Fibroblast of skin of scalp (primary cell): ENCODE data around the gene MIR17HG. TPM values are rescaled to one million over a fixed set of nuclear protein-coding genes. Genes with fewer than 3 reads are reported as not detected.
"Not testable (repeated sequence)": the region's sequence is repeated elsewhere in the genome, so short reads cannot be mapped to it uniquely, and the experiment has no call there.

ENCODE experiments used
- DNase-seq: peaks from one replicate; pipeline ENCODE4 v3.0.0-alpha.2; 2013
- polyA plus RNA-seq, 2 experiments: library from polyadenylated mRNA; unstranded; fragments of 120-200 nt; gene quantifications; one replicate each; pipeline ENCODE4 v1.2.1, GENCODE V29; 2013; ENCODE audit not compliant: insufficient read length in 2 of 2

The MIR17HG gene
- polyA plus RNA-seq (2013, experiment 1 of 2; ENCODE audit: insufficient read length), result 1.3 TPM
- polyA plus RNA-seq (2013, experiment 2 of 2; ENCODE audit: insufficient read length), result 2.1 TPM

DNA sequence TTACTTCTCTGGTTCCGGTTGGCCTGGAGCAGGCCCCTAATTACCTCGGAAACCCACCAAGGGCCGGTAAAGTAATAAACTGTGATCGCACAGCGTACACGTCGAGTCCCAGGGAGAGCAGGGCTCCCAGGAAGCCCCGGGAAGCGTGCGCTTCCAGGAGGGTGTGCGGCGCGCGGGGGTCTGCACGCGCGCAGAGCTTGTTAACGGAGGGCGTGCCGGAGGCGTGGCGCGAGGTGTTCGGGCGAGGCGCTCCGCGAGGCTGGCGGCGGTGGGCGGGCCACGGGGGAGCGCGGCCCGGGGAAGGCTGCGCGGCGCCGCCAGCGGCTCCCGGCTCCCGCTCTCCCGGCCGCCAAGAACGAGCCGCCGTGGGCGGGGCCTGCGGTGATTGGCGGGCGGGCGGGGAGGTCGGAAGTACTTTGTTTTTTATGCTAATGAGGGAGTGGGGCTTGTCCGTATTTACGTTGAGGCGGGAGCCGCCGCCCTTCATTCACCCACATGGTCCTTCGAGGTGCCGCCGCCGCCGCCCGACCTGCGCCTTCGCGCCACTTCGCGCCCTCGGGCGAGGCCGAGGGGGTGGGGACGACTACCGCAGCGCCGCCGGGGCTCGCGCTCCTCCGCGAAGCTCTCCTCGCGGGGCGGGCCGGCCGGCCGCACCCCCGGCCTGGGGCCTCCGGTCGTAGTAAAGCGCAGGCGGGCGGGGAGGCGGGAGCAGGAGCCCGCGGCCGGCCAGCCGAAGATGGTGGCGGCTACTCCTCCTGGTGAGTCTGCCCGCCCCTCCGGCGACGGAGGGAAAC, at the start of gene MIR17HG:
Gene MIR17HG, plus strand, starts transcription at position 486 of the 794 bp plus-strand sequence.
- DNase-seq, result peak; percentile 87

DNA sequence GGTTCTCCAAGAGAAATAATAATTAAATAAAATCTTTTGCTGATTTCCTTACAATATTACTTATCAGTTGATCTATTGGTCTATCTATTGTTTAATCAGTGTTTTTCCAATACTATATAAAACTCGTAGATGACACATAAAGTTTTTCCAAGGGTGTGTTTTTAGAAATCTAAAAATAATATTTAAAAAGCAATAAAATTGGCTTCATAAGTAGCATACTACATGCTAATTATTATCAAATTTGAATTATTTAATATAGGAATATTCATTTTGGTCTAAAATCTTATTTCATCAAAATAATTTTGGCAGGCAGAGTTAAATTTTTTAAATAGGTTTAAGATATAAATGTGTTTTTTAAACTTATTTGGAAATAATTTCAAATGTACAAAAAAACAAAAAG, 49.4 kb upstream of the MIR17HG start:
- DNase-seq, result no peak

DNA sequence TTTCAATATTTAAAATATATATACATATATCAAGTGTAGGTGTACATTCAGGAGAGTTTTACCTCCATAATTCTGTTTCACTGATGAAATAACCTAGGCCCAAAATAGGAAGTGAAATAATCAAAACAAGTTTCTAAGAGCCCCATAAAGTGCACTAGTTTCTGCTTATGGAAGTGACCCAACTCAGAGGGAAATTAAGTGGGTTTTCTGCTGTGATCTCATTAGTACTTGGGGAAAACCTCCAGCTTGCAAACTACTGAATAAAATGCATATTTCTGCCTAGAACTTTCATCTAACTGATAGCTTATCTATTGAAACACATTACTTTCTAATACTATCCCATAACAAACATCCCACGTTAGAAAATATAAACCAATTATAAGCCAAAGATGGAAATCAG, 45.4 kb upstream of the MIR17HG start:
- DNase-seq, result no peak

DNA sequence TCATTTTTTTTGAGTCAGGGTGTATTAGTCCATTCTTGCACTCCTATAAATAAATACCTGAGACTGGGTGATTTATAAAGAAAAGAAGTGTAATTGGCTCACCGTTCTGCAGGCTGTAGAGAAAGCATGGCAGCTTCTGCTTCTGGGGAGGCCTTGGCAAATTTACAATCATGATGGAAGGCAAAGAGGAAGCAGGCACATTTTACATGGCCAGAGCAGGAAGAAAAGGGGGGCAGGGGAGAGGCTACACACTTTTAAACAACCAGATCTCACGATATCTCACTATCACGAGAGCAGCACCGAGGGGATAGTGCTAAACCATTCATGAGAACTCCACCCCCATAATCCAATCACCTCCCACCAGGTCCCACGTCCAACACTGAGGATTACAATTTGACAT, 44.5 kb upstream of the MIR17HG start:
- DNase-seq, result no peak

DNA sequence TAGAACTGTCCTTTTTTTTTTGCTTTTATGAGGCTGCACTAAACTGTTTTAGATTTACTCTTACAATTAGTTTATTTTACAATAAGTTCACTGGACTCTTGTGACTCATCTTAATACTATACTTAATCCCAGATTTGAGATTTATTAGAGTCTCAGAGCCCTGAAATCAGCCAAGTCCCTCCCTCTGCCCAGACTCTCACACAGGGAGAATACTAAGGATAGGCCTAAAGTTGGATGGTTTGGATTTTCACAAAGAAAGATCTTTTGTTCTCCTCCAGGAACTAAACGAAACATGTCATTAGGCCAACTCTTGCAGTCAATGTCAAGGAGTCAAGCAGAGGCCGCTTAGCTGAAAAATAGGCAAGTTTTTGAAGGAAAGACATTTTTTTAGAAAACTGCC, 42.7 kb upstream of the MIR17HG start:
- no peak for DNase-seq

DNA sequence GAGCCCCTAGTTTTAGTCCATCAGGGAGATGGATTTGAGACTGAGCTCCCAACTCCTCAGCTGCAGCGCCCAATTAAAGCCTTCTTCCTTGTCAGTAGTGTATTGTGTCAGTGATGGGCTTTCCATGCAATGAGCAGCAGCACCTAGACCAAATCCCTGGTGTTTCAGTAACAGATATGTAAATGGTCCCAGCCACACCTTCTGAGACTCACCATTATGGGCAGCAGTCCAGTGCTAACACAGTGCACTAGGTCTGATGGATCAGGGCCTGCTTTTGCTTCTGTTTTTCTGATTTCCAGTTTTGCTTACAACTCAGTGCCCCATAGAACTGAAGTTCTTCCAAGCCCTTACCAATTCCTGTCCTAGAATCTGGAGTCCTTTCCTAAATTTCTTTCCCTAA, 41.8 kb upstream of the MIR17HG start:
- DNase-seq, result no peak

DNA sequence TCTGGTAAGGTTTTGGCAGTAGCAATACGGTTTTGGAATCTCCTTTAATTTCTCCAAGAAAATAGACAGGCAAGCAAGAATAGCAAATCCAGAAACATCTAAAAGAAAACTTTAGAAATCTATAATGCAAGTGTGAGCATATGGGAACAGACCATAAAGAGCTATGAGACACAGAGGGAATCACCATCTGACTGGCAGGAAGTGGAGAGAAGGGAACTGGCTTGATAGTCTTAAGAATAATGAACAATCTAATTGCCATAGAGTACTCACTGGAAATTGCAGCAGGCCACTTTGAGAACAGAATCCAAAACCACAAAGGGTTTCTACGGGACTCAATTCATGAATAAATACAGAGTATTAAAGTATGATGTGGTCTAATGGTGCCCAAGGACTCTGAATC, 39.6 kb upstream of the MIR17HG start:
- no peak for DNase-seq

DNA sequence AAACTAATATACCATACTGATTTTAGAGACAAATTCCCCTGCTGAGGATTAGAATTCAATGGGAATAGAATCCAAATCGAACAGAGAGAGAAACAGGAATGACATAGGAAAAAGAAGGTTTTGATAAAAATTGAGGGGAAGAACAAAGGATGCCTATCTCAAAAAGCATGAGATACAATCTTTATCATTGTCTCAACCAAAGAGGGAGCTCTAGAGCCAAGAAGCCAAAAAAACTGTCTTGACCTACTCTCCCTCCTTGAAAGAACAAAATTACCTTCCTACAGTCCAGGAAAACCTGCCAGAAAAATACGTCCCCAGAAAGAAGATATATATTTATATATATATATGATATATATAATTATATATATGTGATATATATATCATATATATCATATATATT, 39.2 kb upstream of the MIR17HG start:
- no peak for DNase-seq

DNA sequence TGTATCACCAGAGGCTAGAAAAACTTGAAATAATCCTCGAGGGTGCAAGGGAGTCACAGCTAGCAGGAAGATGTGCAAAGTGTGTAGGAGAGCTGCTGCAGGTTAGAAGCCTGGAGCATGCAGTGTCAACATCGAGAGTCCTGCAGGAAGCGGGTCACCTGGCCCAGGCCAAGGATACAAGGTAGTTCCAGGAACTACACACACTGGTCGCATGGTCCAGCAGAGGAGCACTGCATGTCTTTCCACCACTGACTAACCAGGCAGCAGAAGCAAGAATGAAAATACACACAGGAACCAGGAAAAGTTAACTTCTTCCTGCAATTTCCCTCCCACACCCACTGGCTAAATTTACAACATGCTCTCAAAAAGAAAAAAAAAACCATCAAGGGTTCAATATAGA, 36.0 kb upstream of the MIR17HG start:
- DNase-seq, result no peak

DNA sequence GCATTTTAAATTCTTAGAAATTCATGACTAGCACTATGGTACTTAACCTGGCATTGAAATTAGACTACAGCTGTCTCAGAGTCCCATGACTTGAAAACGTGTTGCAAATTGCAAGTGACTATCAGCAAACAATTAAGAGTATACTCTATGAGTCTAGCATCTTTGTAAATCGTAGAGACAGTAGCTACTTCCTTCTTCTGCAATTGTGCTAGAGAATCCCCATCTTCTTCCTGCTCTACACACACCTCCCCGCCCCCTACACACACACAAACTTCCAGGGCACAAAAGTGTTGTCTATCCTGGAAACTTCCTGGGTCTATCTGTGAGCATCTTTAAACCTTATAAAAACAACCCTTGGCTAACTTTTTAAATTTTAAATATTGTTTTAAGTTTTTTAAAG, 35.2 kb upstream of the MIR17HG start:
- DNase-seq, result no peak

DNA sequence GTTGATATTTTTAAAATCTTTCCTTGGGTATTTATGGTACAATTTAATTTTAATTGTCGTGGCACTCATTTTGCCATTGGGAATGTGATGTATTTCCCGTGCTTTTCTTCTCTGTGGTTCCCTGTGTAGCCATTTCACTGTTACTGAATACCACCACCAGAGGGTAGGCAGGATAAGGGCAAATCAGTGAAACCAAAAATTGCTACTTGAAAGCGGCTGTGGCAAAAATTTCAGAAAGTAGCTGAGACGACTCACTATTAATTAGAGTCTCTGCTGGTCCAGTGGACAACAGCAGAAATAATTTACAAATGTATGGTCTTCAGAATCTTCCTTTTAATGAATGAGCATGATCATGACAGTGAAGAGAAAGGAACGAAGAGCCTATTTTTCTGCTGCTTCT, 34.4 kb upstream of the MIR17HG start:
- DNase-seq, result peak; percentile 44

DNA sequence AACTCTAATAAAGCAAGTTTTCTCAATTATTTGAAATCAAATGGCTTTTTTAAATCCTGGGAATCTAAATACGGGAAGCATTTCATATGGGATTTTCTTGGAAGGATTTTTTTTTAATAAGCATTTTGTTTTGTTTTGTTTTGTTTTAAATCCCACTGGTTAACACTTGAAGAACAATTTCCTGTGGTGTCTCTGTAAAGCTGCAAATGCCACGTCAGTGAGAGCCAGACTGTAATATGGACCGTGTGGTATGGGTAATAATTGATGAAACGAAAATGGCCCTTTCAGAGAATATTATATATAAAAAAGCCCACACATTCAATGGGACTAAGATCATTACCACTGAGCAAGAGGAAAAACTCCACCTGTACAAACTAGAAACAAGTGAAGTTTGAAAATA, 33.9 kb upstream of the MIR17HG start:
- DNase-seq, result peak; percentile 2

DNA sequence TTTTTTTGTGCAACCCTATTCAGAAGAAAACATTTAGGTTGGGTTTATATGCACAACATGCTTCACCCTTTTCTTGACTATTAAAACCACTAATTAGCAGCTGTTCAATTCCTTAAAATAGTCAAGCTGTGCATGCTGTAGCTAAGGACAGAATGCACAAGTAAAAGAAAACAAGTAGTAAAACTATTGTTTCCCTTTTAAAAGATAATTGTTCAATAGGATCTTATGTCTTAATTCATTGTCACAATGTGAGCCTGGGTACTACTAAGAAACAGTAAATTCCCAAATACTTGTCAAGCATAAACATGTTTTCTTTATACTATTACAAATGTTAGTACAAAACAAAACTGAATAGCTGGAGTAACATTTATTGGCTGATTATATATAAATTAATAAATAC, 32.6 kb upstream of the MIR17HG start:
- DNase-seq, result no peak

DNA sequence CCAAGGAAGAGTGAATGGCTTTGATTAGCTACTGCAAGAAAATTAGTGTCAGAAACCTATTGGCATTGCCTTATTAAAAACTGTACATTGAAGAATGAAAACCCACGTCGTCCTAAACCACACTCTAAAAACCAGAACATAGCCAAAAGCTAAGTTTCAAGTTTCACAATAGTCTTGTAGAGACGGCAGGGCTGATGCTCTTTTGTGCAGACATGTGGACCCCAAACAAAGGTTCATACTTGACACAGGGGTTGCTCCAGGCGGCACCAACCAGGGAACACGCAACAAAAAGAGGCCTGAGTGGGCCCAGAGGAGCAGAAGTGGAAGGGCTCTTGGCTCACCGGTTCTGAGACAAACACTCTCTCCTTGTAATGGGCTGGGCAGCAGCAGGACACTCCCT, 28.6 kb upstream of the MIR17HG start:
- DNase-seq, result no peak

DNA sequence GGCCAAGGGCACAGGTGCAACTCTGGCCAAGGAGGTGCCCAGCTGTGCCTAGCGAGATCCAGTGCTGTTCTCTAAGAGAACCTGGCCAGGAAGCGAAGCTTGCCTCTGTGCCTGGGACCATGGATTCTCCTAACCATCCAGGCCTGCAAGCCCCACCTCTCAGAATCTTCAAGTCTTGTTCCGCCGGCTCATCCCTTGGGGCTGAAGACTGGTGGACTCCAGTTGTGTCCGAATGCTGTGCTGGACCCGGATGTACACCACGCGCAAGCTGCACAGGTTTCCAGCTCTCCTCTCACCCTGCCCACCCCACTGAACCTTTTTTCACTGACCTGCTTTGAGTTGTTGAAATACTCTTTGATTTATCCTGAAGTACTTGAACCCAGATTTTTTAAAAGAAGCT, 27.5 kb upstream of the MIR17HG start:
- no peak for DNase-seq

DNA sequence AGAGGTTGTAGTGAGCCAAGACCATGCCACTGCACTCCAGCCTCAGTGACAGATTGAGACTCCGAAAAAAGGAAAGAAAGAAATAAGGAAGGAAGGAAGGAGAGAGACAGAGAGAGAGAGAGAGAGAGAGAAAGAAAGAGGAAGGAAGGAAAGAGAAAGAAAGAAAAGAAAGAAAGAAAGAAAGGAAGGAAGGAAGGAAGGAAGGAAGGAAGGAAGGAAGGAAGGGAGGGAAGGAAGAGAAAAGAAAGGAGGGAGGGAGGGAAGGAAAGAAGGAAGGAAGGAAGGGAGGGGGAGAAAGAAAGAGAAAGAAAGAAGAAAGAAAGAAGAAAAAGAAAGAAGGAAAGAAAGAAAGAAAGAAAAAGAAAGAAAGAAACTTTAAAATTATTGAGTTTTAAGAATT, 26.5 kb upstream of the MIR17HG start:
- DNase-seq, result not testable (repeated sequence)

DNA sequence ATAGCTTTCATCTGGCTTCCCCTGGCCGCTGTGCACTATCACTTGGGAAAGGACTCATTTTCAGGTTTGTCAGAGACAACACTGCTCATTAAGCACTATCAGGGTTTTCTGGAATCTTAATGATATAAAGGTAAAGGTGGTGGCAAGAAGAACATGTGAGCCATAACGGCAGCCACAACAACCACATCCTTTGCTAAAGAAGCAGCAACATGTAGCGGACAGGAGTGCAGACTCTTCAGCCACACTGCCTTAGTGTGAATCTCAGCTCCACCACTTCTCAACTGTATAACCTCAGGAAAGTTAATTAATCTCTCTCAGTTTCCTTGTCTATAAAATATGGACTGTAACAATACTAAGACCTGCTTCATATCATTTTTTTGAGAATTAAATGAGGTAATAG, 24.1 kb upstream of the MIR17HG start:
- no peak for DNase-seq

DNA sequence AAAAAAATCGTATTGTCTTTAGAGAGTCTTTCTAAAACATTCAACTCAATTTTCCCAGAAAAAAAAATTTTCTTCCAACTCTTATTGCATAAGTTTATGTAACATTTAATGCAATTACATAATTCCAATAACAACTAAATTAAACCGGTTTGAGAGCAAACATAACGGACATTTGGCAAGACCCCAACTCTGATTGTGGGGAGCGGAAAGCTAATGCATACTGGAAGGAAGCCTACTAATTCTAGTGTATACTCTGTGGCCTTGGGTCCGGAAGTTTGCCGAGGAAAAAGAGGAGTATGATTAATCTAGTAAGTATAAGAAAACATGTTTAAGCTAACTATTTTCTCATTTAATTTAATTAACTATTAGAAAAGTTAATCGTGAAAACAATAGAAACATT, 21.3 kb upstream of the MIR17HG start:
- DNase-seq, result no peak

DNA sequence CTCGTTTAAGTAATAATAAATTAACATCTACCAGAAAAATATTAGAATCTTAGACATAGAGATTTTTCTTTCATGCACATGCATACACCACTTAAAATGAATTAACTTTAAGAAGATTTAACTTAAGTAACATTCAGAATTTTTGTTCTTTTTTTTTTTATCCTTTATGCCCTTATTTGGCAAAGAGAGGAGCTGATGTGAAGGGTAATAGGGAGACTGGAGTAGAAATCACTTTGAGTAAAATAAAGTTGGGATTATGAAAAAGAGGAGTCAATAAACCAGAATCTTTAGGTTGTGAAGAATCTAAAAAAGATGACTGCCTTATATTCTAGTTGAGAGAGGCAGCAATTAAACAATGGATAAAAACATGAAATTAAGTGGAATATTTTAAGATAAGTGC, 18.8 kb upstream of the MIR17HG start:
- DNase-seq, result no peak

DNA sequence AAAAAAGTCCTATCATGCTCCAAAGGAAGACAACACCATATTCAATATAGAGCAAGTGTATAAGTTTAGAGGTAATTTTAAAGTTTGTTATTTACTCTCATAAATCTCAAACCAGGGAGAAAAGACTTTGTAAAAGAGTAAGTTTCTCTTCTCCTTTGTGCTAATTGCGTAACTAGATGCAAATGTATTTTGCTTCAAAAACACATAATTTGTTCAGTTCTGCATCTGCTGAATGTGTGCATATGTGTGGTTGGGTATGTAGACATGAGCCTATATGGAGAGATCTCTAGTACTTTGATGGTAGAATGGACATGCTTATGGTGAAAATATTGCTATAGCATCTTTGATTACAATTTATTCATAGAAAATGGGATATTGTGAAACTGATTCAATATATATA, 17.8 kb upstream of the MIR17HG start:
- DNase-seq, result no peak

DNA sequence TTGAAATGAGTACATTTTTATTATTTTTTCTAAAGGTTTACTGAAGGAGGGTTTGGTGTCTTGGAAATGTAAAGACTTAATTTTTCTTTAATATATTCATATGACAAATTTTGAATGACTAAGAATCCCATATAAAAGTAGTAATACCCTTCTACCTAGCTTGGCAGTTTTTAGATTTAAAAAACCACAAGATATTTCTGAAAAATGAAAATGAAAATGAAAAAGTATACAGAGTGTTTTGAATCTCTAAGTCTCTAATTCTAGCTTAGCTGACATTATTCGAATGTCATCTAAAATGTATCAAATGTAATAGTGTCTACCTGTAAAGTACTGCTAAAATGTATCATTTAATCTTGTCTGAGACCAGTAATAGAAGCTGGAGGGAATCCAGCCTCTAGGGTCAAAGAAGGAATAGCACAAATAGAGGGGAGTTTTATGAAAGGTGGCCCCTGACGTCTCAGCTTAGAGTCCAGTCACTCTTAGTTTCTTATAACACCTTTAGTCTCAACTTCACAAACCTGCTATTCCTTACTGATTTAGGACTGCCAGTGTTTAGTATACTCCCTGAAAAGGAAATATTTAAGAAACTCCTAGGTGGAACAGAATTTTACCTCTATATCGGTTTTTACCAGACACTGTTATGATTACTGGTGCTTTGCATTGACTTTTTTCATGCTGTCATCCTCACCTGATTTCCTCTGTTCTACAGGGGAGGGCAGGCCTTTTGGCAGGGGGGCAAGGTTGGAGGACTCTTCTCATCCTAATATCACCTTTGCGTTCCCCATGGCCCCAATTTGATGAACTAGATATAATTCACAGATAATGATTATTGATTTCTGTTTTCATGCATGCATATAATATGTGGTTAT, 16.2 kb upstream of the MIR17HG start:
- no peak for DNase-seq

DNA sequence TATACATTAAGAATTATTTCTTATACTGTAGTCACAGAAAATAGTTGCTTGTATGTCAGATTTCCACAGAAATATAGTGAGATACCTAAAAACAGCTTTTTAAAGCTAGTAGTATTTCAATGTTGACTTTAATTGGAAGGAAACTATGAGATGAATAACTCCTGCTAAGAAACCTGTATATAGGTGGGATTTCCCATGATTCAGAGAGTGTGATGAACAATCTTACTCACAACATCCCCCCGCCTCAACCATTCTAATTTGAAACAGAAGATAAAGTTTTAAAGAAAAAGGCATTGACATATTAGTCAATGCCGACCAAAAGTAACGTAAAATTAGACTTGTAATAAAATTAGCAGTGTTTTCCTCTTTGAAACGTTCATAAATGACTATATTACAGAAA, 1.4 kb upstream of the MIR17HG start:
- no peak for DNase-seq

DNA sequence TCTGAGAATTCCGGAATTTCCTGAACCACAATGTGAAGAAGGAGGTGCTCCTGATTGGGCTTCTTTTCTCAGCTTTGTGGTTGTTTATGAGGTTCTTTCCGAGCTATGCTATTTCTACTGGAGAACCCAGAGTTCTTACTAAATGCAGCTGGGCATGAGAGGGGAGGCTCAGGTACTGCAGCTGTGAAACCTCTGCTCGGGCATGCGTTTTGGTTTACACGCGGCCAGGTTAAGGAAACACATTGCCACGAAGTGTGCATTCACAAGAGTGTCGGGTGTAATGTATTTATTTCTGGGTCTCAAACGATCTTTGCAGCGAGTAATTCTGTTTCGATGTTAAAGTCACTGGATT, 661 bp upstream of the MIR17HG start:
- no peak for DNase-seq
